Right forelimb (tissue), 1 donor: ENCODE results near the gene TCF25.

Experiments used
- DNase-seq: peaks from one replicate; pipeline ENCODE4 v3.0.0-alpha.2; 2018

TCF25 gene

DNA sequence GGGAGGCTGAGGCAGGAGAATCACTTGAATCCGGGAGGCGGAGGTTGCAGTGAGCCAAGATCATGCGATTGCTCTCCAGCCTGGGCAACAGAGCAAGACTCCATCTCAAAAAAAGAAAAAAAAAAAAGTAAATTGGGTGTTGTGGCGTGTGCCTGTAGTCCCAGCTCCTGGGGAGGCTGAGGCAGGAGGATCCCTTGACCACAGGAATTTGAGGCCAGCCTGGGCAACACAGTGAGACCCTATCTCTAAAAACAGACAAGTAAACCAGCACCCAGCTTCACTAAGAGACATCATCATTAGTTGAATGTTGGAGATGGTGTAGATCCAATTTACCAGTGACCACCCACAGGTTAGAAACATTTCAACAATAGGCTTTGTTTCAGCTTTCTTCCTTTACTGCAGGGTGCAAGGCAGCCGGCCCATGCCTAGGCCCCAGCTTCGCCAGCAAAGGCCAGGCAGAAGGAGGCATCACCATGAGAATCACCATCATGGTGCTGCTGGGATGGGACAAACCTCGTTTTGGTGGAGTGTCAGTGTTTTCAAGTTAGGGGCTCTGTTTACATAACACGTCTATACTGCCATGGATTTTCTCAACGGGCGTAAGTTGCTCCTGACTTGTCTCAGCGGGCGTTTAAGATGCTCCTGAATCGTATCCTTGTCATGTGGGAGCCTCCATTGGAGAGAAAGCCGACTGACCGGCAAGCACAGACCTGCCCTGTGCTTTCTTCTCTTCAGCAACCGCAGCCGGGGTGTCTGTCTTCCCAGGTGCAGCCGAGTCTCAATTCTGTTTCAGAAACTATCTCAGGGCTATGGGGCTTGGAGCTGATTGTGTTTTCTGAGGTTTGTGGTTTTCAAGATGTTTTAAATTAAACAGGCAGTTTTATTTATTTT lies 7.3 kb downstream of the TCF25 start:
- no peak for DNase-seq

DNA sequence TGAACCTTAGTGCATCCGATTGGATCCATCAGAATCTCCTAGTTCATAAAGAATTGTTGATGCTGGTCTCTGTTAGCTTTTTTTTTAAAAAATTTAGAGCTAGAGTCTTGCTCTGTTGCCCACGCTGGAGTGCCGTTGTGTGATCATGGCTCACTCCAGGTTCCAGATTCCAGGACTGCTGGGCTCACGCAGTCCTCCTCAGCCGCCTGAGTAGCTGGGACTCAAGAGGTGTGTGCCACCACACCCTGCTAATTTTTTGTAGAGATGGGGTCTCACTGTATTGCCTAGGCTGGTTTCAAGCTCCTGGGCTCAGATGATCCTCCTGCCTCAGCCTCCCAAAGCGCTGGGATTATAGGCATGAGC lies 8.0 kb downstream of the TCF25 start:
- no peak for DNase-seq

DNA sequence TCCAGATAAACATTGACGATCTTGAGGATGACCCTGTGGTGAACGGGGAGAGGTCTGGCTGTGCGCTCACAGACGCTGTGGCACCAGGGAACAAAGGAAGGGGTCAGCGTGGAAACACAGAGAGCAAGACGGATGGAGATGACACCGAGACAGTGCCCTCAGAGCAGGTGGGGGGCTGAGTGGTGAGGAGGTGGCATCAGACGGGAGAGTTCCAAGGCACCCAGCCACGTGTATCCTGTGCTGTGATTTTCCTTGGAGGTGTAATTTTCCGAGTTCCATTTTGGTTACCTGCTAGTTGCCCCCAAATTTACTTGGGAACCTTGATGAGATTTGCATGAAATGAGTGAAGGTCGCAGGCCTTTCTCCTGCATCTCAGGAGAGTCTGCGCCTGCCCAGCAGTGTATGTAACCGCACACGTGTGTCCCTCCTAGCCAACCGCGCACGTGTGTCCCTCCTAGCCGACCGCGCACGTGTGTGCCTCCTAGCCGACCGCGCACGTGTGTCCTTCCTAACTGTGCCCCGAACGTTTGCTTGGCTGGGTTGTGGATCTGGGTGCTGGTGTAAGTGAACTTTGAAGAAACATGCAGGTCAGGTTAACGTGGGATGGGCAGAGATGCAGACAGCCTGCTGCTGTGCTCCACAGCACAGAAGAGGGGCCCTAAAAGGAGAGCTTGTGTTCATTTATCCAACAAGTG lies 10.1 kb downstream of the TCF25 start:
- no peak for DNase-seq

DNA sequence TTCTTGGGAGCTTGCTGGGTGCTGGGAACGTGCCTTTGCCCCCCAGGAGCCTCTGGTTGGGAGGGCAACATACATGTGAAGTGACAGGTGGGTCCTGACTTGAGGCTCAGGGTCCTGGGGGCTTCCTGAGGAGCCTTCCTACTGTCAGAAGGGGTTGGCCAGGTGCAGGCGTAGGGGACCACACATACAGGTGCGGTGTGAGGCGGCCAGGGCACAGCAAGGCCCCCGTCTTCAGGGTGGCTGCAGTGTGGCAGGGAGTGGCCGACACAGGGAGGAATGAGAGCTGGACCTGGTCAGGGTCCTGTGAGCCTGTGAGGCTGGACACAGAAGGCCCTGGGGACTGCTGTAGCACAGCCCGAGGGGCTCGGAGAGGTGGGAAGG lies 10.6 kb downstream of the TCF25 start:
- no peak for DNase-seq

DNA sequence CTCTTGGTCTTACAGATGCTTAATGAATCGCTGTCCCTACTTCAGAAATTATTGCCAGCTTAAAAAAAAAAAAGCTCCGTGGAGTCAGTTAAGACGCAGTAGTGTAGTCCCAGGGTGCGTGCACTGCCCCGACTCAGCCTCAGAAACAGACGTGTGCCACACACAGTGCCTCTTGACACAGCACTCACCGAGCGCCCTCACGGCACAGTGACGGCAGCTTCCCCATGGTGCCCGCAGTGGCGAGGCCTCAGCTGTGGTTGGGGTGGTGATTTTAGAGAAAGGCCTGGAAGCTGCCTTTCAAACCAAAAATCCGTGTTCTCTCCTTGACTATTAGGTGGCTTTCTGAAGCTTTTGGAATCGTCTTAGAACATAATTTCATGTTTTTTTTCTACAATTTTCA lies 13.9 kb downstream of the TCF25 start:
- no peak for DNase-seq

DNA sequence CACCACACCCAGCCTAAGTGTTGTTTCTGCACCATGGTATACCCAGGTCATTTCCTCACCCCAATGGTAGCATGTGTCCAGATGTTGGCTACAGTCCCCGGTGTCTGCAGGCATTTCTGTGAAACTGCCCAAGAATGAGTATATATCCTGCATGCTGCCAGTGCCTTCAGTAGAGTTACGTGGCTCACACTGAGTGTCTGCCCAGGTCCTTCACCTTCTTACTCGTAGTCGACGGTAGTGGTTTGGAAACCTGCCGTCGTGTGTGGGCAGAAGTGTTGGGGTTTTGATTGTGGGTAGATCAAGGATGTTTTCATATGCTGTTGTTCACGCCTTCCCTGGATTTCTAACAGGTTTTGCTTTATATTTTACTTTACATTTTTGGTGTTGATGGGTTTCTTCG lies 16.8 kb downstream of the TCF25 start:
- no peak for DNase-seq

DNA sequence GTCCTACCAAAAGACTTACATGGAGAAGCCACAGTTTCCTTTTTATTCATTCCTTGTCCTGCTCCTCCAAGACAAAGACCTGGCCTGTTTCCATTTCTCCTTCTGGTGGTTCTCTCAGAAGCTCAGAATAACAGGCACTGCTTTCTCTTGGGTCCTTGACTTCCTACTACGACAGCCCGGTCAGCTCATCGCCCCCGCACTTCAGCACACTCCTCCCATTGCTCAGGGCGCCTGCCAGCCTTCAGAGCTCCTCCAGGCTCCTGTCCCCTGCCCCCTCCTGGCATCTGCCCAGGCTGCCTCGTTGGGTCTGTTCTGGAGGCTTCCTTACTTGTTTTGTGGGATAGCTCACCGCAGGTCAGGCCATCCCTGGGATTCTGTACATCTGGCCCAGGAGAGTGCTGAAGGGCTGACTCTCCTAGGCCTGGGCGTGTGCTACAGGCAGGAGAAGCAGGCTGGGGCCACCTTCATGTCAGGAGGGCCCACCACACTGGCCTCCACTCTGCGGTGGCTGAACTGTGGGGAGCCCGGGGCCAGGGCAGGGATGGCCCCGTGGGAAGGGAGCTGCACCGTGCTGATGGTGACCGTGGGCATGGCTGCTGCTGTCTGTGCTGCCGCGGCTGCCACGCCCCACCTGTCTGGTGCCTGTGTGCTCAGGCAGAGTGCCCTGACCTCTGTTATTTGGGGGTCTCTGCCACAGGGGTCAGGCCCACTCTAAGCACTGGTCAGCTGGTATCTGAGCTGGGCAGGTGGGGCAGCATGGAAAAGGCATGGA lies 17.7 kb downstream of the TCF25 start:
- no peak for DNase-seq

DNA sequence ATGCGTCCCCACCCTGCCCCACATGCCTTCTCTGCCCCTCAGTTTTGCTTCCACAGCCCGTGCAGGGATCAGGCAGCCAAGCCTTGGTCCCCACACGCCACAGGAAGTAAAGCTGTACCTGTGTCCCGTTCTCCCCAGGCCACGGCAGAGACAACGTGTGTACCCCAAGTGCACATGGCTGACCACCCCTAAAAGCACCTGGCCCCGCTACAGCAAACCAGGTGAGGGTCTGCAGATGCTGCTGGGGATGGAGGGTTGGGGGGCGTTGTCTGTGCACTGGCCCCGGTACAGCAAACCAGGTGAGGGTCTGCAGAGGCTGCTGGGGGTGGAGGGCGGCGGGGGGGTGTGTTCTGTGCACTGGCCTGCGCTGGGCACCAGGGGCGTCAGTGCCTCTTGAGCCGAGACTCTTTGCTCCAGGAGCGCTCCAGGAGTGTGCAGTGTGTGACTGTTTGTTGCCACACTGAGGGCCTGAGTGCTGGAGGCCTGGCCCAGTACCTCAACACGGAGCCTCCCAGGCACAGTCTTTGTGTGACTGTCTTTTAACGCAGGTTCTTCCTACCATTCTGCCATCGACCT lies 18.8 kb downstream of the TCF25 start:
- no peak for DNase-seq

- DNase-seq = no peak
Measured at GRCh38 chr16:89892635-89893034, 19.2 kb downstream of the TCF25 start.

- DNase-seq = no peak
Measured at GRCh38 chr16:89893642-89894548, 20.5 kb downstream of the TCF25 start.

- no peak for DNase-seq
Measured at GRCh38 chr16:89895482-89896250, 22.3 kb downstream of the TCF25 start.

DNA sequence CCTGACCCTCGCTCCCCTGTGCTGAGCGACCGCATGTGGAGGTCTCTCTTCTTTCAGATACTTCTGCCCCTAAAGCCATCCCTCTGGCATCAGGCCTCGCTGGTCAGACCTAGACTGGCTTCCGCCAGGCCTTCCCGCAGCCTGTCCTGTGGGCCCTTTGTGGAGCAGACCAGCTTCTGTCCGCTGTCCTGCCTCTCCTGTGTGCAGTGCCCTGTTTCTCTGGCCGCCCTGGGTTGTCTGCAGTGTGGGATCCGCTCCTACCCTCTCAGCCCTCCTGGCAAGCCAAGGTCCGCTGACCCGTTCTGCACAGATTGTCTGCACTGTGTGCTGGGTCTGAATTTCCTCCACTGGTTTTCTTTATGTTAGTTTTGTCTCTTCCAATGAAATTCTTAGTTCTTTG lies 23.8 kb downstream of the TCF25 start:
- no peak for DNase-seq

DNA sequence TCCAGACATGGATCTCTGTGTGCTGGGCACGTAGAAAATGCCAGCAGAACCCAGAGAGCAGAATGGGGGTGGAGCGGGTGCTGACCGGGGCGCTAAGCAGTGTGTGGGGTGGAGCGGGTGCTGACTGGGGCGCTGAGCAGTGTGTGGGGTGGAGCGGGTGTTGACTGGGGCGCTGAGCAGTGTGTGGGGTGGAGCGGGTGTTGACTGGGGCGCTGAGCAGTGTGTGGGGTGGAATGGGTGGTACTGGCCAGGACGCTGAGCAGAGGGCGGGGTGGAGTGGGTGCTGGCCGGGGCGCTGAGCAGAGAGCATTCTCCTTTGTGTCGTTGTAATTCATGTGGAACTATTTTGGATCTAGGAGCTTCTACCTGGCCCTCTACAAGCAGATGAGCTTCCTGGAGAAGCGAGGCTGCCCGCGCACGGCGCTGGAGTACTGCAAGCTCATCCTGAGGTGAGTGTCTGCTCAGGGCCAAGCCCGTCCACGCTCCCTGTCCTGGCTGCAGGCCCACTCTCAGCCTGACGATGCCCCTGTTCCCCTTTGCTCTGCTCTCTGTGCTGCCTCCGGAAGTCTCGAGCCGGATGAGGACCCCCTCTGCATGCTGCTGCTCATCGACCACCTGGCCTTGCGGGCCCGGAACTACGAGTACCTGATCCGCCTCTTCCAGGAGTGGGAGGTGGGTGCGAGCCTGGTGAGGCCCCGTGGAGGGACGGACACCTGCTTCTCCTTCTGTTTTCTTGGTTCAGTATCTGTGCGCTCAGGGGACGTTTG lies 25.0 kb downstream of the TCF25 start:
- no peak for DNase-seq

DNA sequence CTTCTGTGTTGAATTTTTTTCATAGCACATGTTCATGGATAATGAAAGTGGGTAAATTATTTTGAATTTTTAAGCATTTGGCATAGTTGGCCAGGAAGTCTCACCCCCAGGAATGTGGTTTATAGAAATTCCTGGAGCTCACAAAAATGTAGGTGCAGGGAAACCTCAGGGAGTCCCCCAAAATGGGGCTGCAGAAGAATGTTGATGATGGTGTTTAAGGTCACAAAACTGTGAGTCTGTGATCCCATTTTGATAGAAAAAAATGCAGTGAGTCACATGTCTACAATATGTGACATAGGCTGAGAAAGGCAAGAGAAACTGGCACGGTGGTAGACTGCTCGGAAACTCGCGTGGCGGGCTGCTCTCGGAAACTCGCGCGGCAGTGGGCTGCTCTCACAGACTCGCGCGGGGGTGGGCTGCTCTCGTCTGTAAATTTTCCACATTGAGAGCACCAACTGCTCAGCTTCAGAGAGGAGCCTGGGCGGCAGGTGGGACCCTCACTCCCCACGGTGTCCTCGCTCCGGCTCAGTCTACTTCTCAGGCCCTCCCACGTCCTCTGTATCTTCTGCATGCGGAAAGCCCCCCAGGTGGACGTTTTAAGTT lies 26.6 kb downstream of the TCF25 start:
- DNase-seq = no peak

GRCh38 chr16:89900885-89901284 lies 27.5 kb downstream of the TCF25 start:
- no peak for DNase-seq

GRCh38 chr16:89902980-89903379 lies 29.6 kb downstream of the TCF25 start:
- no peak for DNase-seq

- no peak for DNase-seq
Measured at GRCh38 chr16:89903908-89904515, 30.6 kb downstream of the TCF25 start.

DNA sequence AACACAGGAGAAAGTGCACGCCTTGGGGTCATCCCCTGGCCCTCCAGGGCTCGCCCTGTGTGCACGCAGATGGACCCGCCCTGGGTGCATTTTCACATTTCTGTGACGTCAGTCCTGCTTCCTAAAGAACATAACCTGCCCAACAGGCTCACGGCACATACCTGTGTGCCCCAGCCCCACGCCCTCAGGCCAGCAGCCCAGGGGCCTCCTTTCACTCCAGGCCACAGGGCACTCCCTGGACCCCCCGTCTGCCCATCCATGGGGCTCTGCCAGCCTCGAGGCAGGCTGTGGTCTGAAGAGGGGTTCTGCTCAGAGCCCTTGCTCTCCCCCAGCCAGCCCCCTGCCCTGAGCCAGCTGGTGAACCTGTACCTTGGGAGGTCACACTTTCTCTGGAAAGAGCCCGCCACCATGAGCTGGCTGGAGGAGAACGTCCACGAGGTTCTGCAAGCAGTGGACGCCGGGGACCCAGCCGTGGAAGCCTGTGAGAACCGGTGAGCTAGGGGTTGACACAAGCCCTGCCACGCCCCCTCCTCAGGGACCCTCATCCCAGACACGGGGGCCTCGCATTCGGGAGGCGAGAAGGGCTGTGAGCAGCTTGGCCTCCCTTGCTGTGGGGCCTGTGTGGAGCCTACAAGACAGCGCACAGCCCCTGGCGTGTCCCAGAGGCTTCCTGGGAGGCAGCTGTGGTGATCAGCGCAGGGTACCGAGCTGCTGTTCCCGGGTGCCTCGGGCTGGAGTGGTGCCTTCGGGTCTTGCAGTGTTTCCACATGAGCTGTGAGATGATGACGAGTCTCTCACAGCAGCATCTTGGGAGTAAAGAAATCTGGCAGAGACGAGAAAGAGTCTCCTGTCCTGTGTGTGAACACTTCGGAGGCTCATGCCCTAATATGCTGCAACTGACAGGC lies 31.5 kb downstream of the TCF25 start:
- DNase-seq = no peak
